Measurements from ENCODE around the gene GPATCH2.

DNA sequence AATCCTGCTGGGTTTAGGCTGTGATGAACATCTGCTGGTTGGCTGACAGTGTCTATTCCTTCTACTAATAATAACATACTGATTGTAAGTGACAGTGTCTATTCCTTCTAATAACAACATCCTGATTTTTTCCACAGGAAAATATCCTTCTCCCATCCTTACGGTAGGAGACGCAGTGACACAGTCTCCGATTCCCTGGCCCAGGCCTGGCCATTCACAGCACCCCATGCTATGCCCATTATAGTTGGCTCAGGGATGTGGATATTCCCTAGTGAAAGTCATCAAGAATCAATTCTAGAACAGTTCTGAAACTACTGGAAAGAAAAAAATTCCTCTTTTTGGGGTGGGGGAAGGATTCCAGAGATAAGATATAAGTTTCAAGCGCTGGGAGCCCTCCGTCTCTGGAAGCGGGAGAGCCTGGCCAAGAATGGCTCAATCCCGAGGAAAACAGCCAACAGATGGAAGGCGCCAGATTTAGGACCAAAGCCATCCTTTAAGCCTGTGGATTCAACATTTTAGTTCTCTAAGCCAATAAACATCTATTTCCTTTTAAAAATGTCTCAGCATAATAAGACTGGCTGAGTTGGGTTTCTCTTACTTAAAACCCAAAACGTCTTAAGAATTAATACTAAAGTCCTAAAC lies 88.6 kb downstream of the GPATCH2 start:
- TF ChIP-seq EGR1 (IDR thresholded peaks at IDR 0.05) (no peak), FOXM1 (IDR thresholded peaks at IDR 0.05; ENCODE audit: borderline replicate concordance, low read depth) (no peak), CREB1 (IDR thresholded peaks at IDR 0.05; ENCODE audit: low read depth) (no peak), EP300 (IDR thresholded peaks at IDR 0.05; ENCODE audit: borderline replicate concordance) (no peak)
- TF ChIP-seq, protein P1, sequence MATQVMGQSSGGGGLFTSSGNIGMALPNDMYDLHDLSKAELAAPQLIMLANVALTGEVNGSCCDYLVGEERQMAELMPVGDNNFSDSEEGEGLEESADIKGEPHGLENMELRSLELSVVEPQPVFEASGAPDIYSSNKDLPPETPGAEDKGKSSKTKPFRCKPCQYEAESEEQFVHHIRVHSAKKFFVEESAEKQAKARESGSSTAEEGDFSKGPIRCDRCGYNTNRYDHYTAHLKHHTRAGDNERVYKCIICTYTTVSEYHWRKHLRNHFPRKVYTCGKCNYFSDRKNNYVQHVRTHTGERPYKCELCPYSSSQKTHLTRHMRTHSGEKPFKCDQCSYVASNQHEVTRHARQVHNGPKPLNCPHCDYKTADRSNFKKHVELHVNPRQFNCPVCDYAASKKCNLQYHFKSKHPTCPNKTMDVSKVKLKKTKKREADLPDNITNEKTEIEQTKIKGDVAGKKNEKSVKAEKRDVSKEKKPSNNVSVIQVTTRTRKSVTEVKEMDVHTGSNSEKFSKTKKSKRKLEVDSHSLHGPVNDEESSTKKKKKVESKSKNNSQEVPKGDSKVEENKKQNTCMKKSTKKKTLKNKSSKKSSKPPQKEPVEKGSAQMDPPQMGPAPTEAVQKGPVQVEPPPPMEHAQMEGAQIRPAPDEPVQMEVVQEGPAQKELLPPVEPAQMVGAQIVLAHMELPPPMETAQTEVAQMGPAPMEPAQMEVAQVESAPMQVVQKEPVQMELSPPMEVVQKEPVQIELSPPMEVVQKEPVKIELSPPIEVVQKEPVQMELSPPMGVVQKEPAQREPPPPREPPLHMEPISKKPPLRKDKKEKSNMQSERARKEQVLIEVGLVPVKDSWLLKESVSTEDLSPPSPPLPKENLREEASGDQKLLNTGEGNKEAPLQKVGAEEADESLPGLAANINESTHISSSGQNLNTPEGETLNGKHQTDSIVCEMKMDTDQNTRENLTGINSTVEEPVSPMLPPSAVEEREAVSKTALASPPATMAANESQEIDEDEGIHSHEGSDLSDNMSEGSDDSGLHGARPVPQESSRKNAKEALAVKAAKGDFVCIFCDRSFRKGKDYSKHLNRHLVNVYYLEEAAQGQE (IDR thresholded peaks at IDR 0.05; ENCODE audit: low read depth), result no peak
- TF ChIP-seq, protein P2, sequence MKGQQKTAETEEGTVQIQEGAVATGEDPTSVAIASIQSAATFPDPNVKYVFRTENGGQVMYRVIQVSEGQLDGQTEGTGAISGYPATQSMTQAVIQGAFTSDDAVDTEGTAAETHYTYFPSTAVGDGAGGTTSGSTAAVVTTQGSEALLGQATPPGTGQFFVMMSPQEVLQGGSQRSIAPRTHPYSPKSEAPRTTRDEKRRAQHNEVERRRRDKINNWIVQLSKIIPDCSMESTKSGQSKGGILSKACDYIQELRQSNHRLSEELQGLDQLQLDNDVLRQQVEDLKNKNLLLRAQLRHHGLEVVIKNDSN (IDR thresholded peaks at IDR 0.05), result no peak
- TF ChIP-seq, protein P3, sequence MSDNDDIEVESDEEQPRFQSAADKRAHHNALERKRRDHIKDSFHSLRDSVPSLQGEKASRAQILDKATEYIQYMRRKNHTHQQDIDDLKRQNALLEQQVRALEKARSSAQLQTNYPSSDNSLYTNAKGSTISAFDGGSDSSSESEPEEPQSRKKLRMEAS (IDR thresholded peaks at IDR 0.05), result no peak

All from Ishikawa (cell line).